ENCODE results near the gene CBR3.

DNA sequence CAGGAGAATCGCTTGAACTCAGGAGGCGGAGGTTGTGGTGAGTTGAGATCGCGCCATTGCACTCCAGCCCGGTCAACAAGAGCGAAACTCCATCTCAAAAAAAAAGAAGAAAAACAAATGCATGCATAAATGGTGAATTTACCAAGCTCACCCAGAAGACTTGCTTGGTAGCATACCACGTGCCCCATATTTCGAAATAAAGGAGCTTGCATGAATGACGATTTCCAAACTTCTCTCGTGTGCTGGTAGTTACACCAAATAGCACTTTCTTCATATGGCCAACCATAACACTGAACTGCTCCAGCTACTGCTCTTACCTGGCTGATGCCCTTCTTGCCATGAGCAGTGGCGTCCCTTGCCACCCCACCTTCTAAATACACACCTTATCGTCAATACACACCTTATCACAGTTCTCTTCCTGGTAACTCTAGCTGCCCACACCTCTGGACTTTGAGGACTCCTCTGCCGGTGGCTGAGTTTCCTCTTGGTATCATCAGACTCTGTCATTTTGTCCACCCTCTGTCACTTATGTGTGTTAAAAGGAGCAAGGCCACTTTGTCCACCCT lies 24.6 kb downstream of the CBR3 start:
- TF ChIP-seq IRF3 (IDR thresholded peaks at IDR 0.05; ENCODE audit: low read depth, low read length) (no peak), RAD21 (IDR thresholded peaks at IDR 0.05; ENCODE audit: low read length) (no peak), POLR2AphosphoS5 (IDR thresholded peaks at IDR 0.05; ENCODE audit: low read depth, low read length) (no peak), MXI1 (IDR thresholded peaks at IDR 0.05; ENCODE audit: low read depth, low read length) (no peak), EP300 (IDR thresholded peaks at IDR 0.05; ENCODE audit: borderline replicate concordance in 1 of 2, low read depth in 1 of 2, low read length in 1 of 2) (no peak)

Measured in SK-N-SH (cell line).